ENCODE results near the gene MCM3AP. TPM values are rescaled to one million over a fixed set of nuclear protein-coding genes. Genes with fewer than 3 reads are reported as not detected.
A peak's percentile ranks its signal among the peaks of the same experiment; 100 is the strongest.

MCM3AP gene
- total and polyA plus RNA-seq, 9 of the 15 experiments (the other 6 are each of a cell fraction or from before 2014, with no cell fraction given) = 6.5 to 179 (median 69.6) TPM

DNA sequence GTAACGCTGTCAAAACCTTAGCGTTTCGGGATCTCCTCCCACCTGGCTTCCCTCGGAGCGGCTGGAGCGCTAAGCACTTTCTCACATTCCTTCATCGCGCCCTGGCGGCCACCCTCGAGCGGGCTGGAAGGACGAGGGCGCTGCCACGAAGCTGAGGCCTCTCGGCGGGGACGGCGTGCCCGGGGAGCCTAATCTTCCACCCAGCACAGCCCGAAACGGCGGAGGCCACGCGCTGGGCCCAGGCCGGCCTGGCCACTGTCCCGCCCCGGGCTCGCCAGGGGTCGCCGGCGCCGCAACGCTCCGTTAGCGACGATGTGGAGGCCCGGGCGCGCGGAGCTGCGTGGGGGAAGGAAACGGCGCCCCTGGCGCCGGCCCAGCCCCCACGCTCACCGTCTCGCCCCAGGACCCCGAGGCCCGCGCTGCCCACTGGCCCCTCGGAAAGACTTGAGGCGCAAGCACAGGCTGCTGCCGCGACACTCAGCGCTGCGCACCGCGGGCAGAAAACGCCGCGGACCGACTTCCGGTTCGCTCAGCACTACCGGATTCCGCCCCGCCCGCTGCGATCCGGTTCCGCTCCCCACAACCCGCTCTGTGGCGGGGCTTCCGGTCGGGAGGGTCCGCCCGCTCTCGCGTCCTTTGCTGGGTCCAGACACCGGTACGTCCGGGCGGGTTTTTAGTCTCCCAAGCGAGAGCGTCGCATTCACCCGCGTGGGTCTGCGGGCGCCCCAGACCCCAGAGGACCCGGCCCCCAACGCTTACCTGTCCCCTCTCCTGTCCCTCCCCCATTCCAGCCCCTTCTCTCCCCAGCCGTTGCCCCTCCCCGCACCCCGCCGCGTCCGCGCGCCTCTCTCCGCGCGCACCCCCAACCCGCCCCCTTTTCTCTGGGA lies 593 bp upstream of the MCM3AP start, which contains the start of gene YBEY (continued):
- TF ChIP-seq, protein P1, sequence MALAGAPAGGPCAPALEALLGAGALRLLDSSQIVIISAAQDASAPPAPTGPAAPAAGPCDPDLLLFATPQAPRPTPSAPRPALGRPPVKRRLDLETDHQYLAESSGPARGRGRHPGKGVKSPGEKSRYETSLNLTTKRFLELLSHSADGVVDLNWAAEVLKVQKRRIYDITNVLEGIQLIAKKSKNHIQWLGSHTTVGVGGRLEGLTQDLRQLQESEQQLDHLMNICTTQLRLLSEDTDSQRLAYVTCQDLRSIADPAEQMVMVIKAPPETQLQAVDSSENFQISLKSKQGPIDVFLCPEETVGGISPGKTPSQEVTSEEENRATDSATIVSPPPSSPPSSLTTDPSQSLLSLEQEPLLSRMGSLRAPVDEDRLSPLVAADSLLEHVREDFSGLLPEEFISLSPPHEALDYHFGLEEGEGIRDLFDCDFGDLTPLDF (CRISPR knock-in tag; IDR thresholded peaks at IDR 0.05) = peak; percentile 93
- peak; percentile 38 for TF ChIP-seq ZNF384 (IDR thresholded peaks at IDR 0.05; ENCODE audit: low read depth, low read length)
- no peak for TF ChIP-seq HDAC2 (IDR thresholded peaks at IDR 0.05)
- TF ChIP-seq, protein P2, sequence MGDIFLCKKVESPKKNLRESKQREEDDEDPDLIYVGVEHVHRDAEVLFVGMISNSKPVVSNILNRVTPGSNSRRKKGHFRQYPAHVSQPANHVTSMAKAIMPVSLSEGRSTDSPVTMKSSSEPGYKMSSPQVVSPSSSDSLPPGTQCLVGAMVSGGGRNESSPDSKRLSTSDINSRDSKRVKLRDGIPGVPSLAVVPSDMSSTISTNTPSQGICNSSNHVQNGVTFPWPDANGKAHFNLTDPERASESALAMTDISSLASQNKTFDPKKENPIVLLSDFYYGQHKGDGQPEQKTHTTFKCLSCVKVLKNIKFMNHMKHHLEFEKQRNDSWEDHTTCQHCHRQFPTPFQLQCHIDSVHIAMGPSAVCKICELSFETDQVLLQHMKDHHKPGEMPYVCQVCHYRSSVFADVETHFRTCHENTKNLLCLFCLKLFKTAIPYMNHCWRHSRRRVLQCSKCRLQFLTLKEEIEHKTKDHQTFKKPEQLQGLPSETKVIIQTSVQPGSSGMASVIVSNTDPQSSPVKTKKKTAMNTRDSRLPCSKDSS (IDR thresholded peaks at IDR 0.05; ENCODE audit: low read depth, partially characterized antibody) = no peak
- no peak for TF ChIP-seq ZNF717 (CRISPR knock-in tag; IDR thresholded peaks at IDR 0.05)
- TF ChIP-seq, protein P3, sequence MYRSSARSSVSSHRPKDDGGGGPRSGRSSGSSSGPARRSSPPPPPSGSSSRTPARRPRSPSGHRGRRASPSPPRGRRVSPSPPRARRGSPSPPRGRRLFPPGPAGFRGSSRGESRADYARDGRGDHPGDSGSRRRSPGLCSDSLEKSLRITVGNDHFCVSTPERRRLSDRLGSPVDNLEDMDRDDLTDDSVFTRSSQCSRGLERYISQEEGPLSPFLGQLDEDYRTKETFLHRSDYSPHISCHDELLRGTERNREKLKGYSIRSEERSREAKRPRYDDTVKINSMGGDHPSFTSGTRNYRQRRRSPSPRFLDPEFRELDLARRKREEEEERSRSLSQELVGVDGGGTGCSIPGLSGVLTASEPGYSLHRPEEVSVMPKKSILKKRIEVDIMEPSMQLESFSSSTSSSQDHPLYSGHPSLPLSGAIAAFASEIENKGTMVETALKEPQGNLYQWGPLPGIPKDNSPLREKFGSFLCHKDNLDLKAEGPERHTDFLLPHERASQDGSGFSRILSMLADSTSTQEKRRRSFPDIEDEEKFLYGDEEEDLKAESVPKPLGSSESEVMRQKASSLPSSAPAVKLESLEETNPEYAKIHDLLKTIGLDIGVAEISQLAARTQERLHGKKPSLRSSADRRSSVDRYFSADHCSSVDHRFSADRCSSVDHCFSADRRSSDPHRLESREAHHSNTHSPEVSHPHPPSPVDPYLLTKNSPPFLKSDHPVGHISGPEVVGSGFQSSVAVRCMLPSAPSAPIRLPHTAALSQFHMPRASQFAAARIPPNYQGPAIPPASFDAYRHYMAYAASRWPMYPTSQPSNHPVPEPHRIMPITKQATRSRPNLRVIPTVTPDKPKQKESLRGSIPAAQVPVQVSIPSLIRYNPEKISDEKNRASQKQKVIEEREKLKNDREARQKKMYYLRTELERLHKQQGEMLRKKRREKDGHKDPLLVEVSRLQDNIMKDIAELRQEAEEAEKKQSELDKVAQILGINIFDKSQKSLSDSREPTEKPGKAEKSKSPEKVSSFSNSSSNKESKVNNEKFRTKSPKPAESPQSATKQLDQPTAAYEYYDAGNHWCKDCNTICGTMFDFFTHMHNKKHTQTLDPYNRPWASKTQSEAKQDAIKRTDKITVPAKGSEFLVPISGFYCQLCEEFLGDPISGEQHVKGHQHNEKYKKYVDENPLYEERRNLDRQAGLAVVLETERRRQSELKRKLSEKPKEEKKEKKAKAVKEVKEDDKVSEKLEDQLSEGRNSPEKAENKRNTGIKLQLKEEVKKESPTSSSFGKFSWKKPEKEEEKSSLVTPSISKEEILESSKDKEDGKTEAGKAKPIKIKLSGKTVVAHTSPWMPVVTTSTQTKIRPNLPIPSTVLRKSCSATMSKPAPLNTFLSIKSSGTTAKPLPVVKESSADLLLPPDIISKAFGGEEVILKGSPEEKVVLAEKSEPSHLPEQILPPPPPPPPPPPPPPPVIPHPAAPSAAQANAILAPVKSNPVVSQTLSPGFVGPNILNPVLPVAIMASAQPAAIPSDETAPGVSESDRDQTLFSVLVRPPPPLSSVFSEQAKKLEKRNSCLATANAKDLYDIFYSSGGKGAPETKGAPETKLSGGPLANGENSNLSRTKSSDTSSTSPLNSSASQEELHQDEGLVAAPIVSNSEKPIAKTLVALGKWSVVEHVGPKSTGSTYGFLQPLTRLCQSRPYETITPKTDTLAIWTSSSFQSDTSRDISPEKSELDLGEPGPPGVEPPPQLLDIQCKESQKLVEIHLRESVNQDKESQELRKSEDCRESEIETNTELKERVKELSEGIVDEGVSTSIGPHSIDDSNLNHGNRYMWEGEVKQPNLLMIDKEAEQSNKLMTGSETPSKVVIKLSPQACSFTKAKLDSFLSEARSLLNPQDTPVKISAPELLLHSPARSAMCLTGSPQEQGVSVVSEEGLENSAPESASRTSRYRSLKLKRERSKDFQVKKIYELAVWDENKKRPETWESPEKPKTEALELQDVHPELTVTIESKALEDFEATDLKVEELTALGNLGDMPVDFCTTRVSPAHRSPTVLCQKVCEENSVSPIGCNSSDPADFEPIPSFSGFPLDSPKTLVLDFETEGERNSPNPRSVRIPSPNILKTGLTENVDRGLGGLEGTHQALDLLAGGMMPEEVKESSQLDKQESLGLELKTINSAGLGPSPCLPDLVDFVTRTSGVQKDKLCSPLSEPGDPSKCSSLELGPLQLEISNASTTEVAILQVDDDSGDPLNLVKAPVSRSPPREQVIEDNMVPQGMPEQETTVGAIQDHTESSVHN (IDR thresholded peaks at IDR 0.05; ENCODE audit: borderline replicate concordance in 1 of 2, low read depth in 1 of 2) = no peak
- no peak for TF ChIP-seq ZNF75A (CRISPR knock-in tag; IDR thresholded peaks at IDR 0.05)
- TF ChIP-seq, protein P4, sequence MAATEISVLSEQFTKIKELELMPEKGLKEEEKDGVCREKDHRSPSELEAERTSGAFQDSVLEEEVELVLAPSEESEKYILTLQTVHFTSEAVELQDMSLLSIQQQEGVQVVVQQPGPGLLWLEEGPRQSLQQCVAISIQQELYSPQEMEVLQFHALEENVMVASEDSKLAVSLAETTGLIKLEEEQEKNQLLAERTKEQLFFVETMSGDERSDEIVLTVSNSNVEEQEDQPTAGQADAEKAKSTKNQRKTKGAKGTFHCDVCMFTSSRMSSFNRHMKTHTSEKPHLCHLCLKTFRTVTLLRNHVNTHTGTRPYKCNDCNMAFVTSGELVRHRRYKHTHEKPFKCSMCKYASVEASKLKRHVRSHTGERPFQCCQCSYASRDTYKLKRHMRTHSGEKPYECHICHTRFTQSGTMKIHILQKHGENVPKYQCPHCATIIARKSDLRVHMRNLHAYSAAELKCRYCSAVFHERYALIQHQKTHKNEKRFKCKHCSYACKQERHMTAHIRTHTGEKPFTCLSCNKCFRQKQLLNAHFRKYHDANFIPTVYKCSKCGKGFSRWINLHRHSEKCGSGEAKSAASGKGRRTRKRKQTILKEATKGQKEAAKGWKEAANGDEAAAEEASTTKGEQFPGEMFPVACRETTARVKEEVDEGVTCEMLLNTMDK (IDR thresholded peaks at IDR 0.05; ENCODE audit: borderline replicate concordance, insufficient read depth, low read depth, low read length, poor library complexity, severe bottlenecking) = no peak
- no peak for TF ChIP-seq COPS2 (conservative IDR thresholded peaks at IDR 0.05)
- no peak for TF ChIP-seq FOXM1 (IDR thresholded peaks at IDR 0.05; ENCODE audit: low read depth)
- TF ChIP-seq FOXM1 (CRISPR knock-in tag; IDR thresholded peaks at IDR 0.05; ENCODE audit: low read depth) = no peak
- peak; percentile 55; the same call in 1 of the 2 replicates for TF ChIP-seq JUN (IDR thresholded peaks at IDR 0.05; ENCODE audit: borderline replicate concordance, low read depth, low read length)
- peak; percentile 88; the same call in 1 of the 2 replicates for TF ChIP-seq JUN (CRISPR knock-in tag; IDR thresholded peaks at IDR 0.05; ENCODE audit: borderline replicate concordance)
- TF ChIP-seq ARNT (IDR thresholded peaks at IDR 0.05) = no peak

Data from K562 (cell line).